Measurements from ENCODE around the gene SOAT1. TPM values are rescaled to one million over a fixed set of nuclear protein-coding genes. Genes with fewer than 3 reads are reported as not detected.

SOAT1 gene
- total RNA-seq, 1 donor from 2014 or later = 111 TPM

DNA sequence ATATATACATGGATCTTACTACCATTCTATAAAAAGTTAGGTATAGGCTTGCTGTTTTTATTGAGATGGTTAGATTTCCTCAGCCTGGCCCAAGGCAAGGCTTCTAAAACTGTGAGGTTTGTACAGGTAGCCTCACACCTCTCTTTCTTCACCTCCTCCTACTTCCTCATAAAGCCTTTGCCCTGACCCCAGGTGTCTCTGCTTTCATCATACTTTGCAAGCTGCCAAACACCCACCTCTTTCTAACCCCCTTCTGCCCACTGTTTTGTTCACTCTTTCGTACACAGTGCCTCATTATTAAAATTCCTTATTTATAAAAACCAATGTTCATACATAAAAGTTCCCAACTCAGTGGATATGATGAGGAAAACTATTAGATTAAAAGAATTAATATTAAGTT lies 31.4 kb upstream of the SOAT1 start:
- Histone ChIP-seq H2AFZ (ENCODE audit: low read depth, low read length) (no peak overlapping the region), H3K9ac (ENCODE audit: low read length) (no peak overlapping the region), H4K20me1 (ENCODE audit: insufficient read depth, low read length) (no peaks in the 10 kb centered on the region), H3K4me2 (ENCODE audit: low read length) (no peak overlapping the region), H3K4me1 (ENCODE audit: insufficient read depth, low read length) (no peaks in the 10 kb centered on the region), H3K9me3 (ENCODE audit: insufficient read depth, low read depth, low read length) (no peaks in the 10 kb centered on the region), H3K4me3 (ENCODE audit: insufficient read depth, low read depth, low read length) (no peak overlapping the region), H3K27ac (ENCODE audit: low read depth, low read length) (no peak overlapping the region), H3K36me3 (ENCODE audit: insufficient read depth, low read length) (no peaks in the 10 kb centered on the region), H3K79me2 (ENCODE audit: insufficient read depth, low read length) (no peaks in the 10 kb centered on the region), H3K27me3 (ENCODE audit: insufficient read depth, low read length) (no peaks in the 10 kb centered on the region)
- no peaks in the 10 kb centered on the region for H3K36me3 Mint-ChIP-seq (ENCODE audit: low read depth, unreplicated experiment)
- DNase-seq (ENCODE audit: low read depth) (no peak), FAIRE-seq (no peak)
- H3K4me3 Mint-ChIP-seq (ENCODE audit: unreplicated experiment) = no peak overlapping the region
- no peaks in the 10 kb centered on the region for H3K9me3 Mint-ChIP-seq (ENCODE audit: unreplicated experiment)
- no peak overlapping the region for H3K27ac Mint-ChIP-seq (ENCODE audit: unreplicated experiment)
- no peaks in the 10 kb centered on the region for H3K27me3 Mint-ChIP-seq (ENCODE audit: low read depth, unreplicated experiment)
- TF ChIP-seq CTCF (IDR thresholded peaks at IDR 0.05; ENCODE audit: insufficient read depth, low read depth, low read length) (no peak), EZH2 (IDR thresholded peaks at IDR 0.05; ENCODE audit: insufficient read depth, low read length) (no peak)
- no peaks in the 10 kb centered on the region for H3K4me1 Mint-ChIP-seq (ENCODE audit: low read depth, unreplicated experiment)

GRCh38 chr1:179263121-179263520 lies 30.5 kb upstream of the SOAT1 start:
- Histone ChIP-seq H3K79me2 (ENCODE audit: insufficient read depth, low read length) (no peaks in the 10 kb centered on the region), H3K4me2 (ENCODE audit: low read length) (no peak overlapping the region), H2AFZ (ENCODE audit: low read depth, low read length) (no peak overlapping the region), H3K36me3 (ENCODE audit: insufficient read depth, low read length) (no peaks in the 10 kb centered on the region), H3K4me3 (ENCODE audit: insufficient read depth, low read depth, low read length) (no peak overlapping the region), H3K4me1 (ENCODE audit: insufficient read depth, low read length) (no peaks in the 10 kb centered on the region), H4K20me1 (ENCODE audit: insufficient read depth, low read length) (no peaks in the 10 kb centered on the region), H3K27me3 (ENCODE audit: insufficient read depth, low read length) (no peaks in the 10 kb centered on the region), H3K27ac (ENCODE audit: low read depth, low read length) (no peak overlapping the region), H3K9me3 (ENCODE audit: insufficient read depth, low read depth, low read length) (no peaks in the 10 kb centered on the region), H3K9ac (ENCODE audit: low read length) (no peak overlapping the region)
- H3K27me3 Mint-ChIP-seq (ENCODE audit: low read depth, unreplicated experiment) = no peaks in the 10 kb centered on the region
- H3K27ac Mint-ChIP-seq (ENCODE audit: unreplicated experiment) = no peak overlapping the region
- no peaks in the 10 kb centered on the region for H3K36me3 Mint-ChIP-seq (ENCODE audit: low read depth, unreplicated experiment)
- no peak for FAIRE-seq
- H3K9me3 Mint-ChIP-seq (ENCODE audit: unreplicated experiment) = no peaks in the 10 kb centered on the region
- DNase-seq (ENCODE audit: low read depth) = no peak
- H3K4me3 Mint-ChIP-seq (ENCODE audit: unreplicated experiment) = no peak overlapping the region
- TF ChIP-seq CTCF (IDR thresholded peaks at IDR 0.05; ENCODE audit: insufficient read depth, low read depth, low read length) (no peak), EZH2 (IDR thresholded peaks at IDR 0.05; ENCODE audit: insufficient read depth, low read length) (no peak)
- H3K4me1 Mint-ChIP-seq (ENCODE audit: low read depth, unreplicated experiment) = no peaks in the 10 kb centered on the region

- Histone ChIP-seq H3K9ac (ENCODE audit: low read length) (no peak overlapping the region), H3K27ac (ENCODE audit: low read depth, low read length) (no peak overlapping the region), H3K4me1 (ENCODE audit: insufficient read depth, low read length) (no peaks in the 10 kb centered on the region), H2AFZ (ENCODE audit: low read depth, low read length) (no peak overlapping the region), H3K79me2 (ENCODE audit: insufficient read depth, low read length) (no peaks in the 10 kb centered on the region), H3K9me3 (ENCODE audit: insufficient read depth, low read depth, low read length) (no peaks in the 10 kb centered on the region), H3K27me3 (ENCODE audit: insufficient read depth, low read length) (no peaks in the 10 kb centered on the region), H3K4me2 (ENCODE audit: low read length) (no peak overlapping the region), H3K4me3 (ENCODE audit: insufficient read depth, low read depth, low read length) (no peak overlapping the region), H3K36me3 (ENCODE audit: insufficient read depth, low read length) (no peaks in the 10 kb centered on the region), H4K20me1 (ENCODE audit: insufficient read depth, low read length) (no peaks in the 10 kb centered on the region)
- no peak overlapping the region for H3K4me3 Mint-ChIP-seq (ENCODE audit: unreplicated experiment)
- TF ChIP-seq EZH2 (IDR thresholded peaks at IDR 0.05; ENCODE audit: insufficient read depth, low read length) (no peak), CTCF (IDR thresholded peaks at IDR 0.05; ENCODE audit: insufficient read depth, low read depth, low read length) (no peak)
- no peaks in the 10 kb centered on the region for H3K27me3 Mint-ChIP-seq (ENCODE audit: low read depth, unreplicated experiment)
- no peak overlapping the region for H3K27ac Mint-ChIP-seq (ENCODE audit: unreplicated experiment)
- DNase-seq (ENCODE audit: low read depth) (peak; percentile 19), FAIRE-seq (no peak)
- H3K36me3 Mint-ChIP-seq (ENCODE audit: low read depth, unreplicated experiment) = no peaks in the 10 kb centered on the region
- no peaks in the 10 kb centered on the region for H3K4me1 Mint-ChIP-seq (ENCODE audit: low read depth, unreplicated experiment)
- no peaks in the 10 kb centered on the region for H3K9me3 Mint-ChIP-seq (ENCODE audit: unreplicated experiment)
Observed at GRCh38 chr1:179264507-179264906, 29.1 kb upstream of the SOAT1 start.
